Large intestine (tissue), 3 donors: ENCODE data around the gene STX7. TPM values are rescaled to one million over a fixed set of nuclear protein-coding genes. Genes with fewer than 3 reads are reported as not detected.

Experiments
- DNase-seq, 2 donors: peaks; one replicate each; pipeline versions ENCODE4 v3.0.0 to v3.0.0-alpha.2; 2013
- H3K27ac ChIP-seq: one replicate; pipeline ENCODE4 v1.5.1; 2013; ENCODE audit warnings: low read length
- H3K27me3 ChIP-seq: 2 replicates; pipeline ENCODE4 v1.6.1; 2013; ENCODE audit warnings: low read length; ENCODE audit not compliant: control insufficient read depth, insufficient read depth
- H3K36me3 ChIP-seq: 2 replicates; pipeline ENCODE4 v1.6.1; 2013; ENCODE audit warnings: low read length; ENCODE audit not compliant: control insufficient read depth, insufficient read depth
- H3K4me1 ChIP-seq: one replicate; pipeline ENCODE4 v1.6.1; 2013; ENCODE audit warnings: low read length; ENCODE audit not compliant: control insufficient read depth, insufficient read depth
- H3K4me3 ChIP-seq: one replicate; pipeline ENCODE4 v1.5.1; 2013; ENCODE audit warnings: low read length
- H3K9me3 ChIP-seq: one replicate; pipeline ENCODE4 v1.6.1; 2013; ENCODE audit warnings: mild to moderate bottlenecking, low read depth, low read length, moderate library complexity; ENCODE audit not compliant: control insufficient read depth
- WGBS: methylation state at CpG from one replicate; pipeline ENCODE4 v1.1.5; 2013; ENCODE audit warnings: low lambda C conversion rate; ENCODE audit not compliant: insufficient coverage; 5-methylcytosine and 5-hydroxymethylcytosine counted together
- polyA plus RNA-seq: library from polyadenylated mRNA; unstranded; fragments of 120-200 nt; gene quantifications from one replicate; pipeline ENCODE4 v1.2.1, GENCODE V29; 2013

The STX7 gene
- polyA plus RNA-seq, 1 donor = 78.6 TPM

DNA sequence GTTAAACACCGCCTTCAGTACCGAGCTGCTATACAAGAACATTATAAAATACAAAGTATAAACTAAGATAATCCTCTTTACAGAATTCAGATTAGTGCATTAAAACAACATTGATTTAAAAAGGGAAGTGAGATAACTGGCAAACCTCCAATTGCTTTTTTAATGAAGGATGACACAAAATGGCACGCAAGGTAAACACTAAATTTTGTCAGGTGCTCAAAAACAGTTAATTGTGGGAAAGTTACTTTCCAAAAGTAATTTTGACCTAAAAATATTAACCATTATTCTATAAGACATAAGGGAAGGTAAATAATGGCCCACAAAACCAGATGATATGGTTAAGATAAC, 53.3 kb downstream of the STX7 start:
- DNase-seq = no peak
- H3K36me3 ChIP-seq = peaks cover 56% of the 10 kb centered on the region
- no peak overlapping the region for H3K27ac ChIP-seq
- H3K4me3 ChIP-seq = no peak overlapping the region
- WGBS = 100% methylated on average over 3 of the region's 3 CpGs
- no peaks in the 10 kb centered on the region for H3K4me1 ChIP-seq
- no peaks in the 10 kb centered on the region for H3K27me3 ChIP-seq
- no peaks in the 10 kb centered on the region for H3K9me3 ChIP-seq

DNA sequence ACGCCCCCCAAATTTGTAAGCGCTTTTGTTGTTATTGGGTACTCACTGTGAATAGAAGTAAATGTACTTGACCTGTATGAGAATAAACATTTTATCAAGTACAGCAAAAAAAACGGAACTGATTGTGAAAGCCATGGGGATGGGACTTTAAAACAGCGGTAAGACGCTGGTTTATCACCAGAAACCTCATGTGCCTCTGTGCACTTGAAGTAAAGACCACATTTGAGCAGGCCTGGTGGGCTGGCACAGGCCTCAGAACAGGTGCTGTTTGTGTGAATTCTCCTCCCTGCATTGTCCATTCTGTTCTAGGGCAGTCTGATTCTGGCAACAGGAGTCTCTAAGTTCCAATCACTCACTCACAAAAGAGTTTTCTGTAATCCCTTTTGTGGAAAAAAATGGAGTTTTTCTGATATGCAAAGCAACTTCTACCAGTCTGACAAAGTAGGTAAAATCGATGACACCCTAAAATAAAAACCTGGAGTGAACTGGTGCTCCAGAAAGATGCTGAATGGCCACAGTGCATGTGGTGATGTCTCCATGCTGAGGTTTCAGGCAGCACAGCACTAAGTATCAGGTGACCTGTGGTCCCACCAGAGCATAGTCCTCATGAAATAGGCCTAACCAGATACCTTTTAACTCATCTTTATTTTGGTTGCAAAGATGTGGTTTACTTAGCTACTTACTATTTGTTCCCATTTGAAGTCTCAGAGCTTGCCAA, 53.9 kb downstream of the STX7 start:
- Histone ChIP-seq H3K4me3 (no peak overlapping the region), H3K36me3 (peaks cover 52% of the 10 kb centered on the region), H3K27me3 (no peaks in the 10 kb centered on the region), H3K27ac (no peak overlapping the region), H3K9me3 (no peaks in the 10 kb centered on the region), H3K4me1 (no peaks in the 10 kb centered on the region)
- no peak for DNase-seq
- WGBS = 94% methylated on average over 3 of the region's 6 CpGs

- Histone ChIP-seq H3K27ac (no peak overlapping the region), H3K4me3 (no peak overlapping the region), H3K36me3 (peaks cover 34% of the 10 kb centered on the region), H3K4me1 (no peaks in the 10 kb centered on the region), H3K27me3 (no peaks in the 10 kb centered on the region), H3K9me3 (no peaks in the 10 kb centered on the region)
- 100% methylated on average over 1 of the region's 4 CpGs for WGBS
- peak in 1 of 2 donors; percentile 2 for DNase-seq
Observed at GRCh38 chr6:132456700-132457143, 56.2 kb downstream of the STX7 start.

DNA sequence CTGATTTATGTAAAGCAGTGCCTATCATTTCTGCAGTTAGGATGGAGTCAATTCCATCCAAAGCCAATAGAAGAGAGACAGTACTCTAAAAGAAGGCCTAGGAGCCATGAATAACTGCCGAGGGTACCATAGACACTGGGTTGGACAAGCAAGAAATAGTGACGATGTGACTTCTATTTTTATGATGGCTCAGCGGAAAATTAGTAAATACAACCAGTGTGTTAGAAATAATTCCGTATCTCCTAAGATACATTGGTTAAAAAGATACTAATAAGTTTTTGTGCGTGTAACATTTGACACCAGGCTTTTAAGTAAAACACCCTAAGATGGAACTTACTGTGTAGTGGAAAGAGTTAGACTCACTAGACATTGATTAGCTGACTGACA, 66.1 kb downstream of the STX7 start:
- Histone ChIP-seq H3K9me3 (no peaks in the 10 kb centered on the region), H3K27me3 (no peaks in the 10 kb centered on the region)
- no CpG with 5 or more reads among the region's 5 CpGs for WGBS

GRCh38 chr6:132446141-132446854, 66.6 kb downstream of the STX7 start:
- Histone ChIP-seq H3K27ac (no peak overlapping the region), H3K9me3 (no peaks in the 10 kb centered on the region), H3K27me3 (no peaks in the 10 kb centered on the region), H3K4me1 (no peaks in the 10 kb centered on the region), H3K36me3 (peaks cover 2% of the 10 kb centered on the region), H3K4me3 (no peak overlapping the region)
- DNase-seq = no peak
- 80% methylated on average over 1 of the region's 4 CpGs for WGBS

More for the DNA sequence above, 66.1 kb downstream of the STX7 start:
- Histone ChIP-seq H3K4me1 (no peaks in the 10 kb centered on the region), H3K36me3 (peaks cover 2% of the 10 kb centered on the region), H3K4me3 (no peak overlapping the region), H3K27ac (no peak overlapping the region)
- DNase-seq = no peak

DNA sequence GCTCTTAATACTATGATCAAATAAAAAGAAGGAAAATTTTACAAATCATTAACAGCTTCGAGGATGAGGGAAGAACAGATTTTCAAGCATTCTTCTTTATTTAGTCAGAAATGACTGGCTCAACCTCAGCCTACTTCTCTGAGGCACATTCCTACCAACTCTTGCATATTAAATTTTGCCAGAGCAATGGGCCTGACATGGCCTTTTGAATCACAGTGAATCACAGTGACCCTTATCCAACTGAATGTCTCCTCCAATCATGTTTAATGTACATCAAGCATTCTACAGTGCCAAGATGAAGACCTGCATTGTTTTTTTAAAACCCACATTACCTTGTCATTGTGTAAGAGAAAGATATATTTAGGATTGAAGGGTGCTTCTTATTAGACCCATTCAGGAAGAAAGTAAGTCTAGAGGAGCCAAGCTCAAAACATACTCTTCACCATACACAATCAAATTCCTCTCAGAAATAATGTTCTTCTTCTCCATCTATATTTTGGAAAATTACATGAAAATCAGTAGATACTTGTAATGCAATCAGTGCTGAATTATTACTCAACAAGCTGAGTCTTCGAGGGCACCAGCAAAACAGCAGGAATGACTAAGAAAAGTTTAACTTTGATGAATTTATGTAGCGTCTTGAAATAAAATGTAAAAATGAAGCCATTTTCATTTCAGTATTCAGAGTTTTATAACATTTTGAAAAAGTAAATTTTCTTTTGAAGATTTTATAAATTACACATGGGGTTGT, 67.5 kb downstream of the STX7 start:
- WGBS = 100% methylated on average over 1 of the region's 3 CpGs
- no peak overlapping the region for H3K27ac ChIP-seq
- no peaks in the 10 kb centered on the region for H3K9me3 ChIP-seq
- H3K4me3 ChIP-seq = no peak overlapping the region
- H3K36me3 ChIP-seq = peaks cover 2% of the 10 kb centered on the region
- no peaks in the 10 kb centered on the region for H3K4me1 ChIP-seq
- no peaks in the 10 kb centered on the region for H3K27me3 ChIP-seq
- DNase-seq = no peak

DNA sequence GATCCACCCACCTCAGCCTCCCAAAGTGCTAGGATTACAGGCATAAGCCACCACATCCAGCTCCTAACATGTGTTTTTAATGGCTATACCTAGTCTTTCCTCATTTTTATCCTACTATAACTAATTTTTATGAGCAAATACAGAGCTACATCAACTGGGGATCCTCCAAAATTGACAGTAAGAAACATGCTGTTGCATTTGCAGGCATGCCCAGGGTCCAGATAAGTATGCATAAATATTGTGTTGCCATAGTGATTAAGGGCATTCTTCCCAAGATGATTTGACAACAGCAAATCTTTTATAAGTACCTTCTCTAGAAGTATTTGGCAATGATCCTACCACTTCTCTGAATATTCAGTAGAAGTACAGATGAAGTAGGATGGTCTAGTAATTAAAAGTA, 69.7 kb downstream of the STX7 start:
- H3K27ac ChIP-seq = no peak overlapping the region
- H3K4me1 ChIP-seq = no peaks in the 10 kb centered on the region

GRCh38 chr6:132430110-132430509, 82.8 kb downstream of the STX7 start:
- Histone ChIP-seq H3K27me3 (peaks cover 4% of the 10 kb centered on the region), H3K4me1 (no peaks in the 10 kb centered on the region), H3K36me3 (no peaks in the 10 kb centered on the region), H3K4me3 (no peak overlapping the region), H3K27ac (no peak overlapping the region), H3K9me3 (no peaks in the 10 kb centered on the region)
- no peak for DNase-seq
- WGBS = no CpG with 5 or more reads among the region's 2 CpGs

More for the DNA sequence above, 69.7 kb downstream of the STX7 start:
- Histone ChIP-seq H3K27me3 (no peaks in the 10 kb centered on the region), H3K4me3 (no peak overlapping the region), H3K36me3 (no peaks in the 10 kb centered on the region), H3K9me3 (no peaks in the 10 kb centered on the region)
- DNase-seq = no peak

GRCh38 chr6:132425176-132425575, 87.7 kb downstream of the STX7 start:
- Histone ChIP-seq H3K4me3 (no peak overlapping the region), H3K27ac (no peak overlapping the region), H3K9me3 (no peaks in the 10 kb centered on the region), H3K27me3 (peaks cover 4% of the 10 kb centered on the region), H3K36me3 (no peaks in the 10 kb centered on the region), H3K4me1 (no peaks in the 10 kb centered on the region)
- WGBS = no CpG with 5 or more reads among the region's 5 CpGs
- no peak for DNase-seq

- Histone ChIP-seq H3K27ac (no peak overlapping the region), H3K36me3 (no peaks in the 10 kb centered on the region), H3K27me3 (peaks cover 4% of the 10 kb centered on the region), H3K4me3 (no peak overlapping the region), H3K4me1 (no peaks in the 10 kb centered on the region), H3K9me3 (no peaks in the 10 kb centered on the region)
- 80% methylated on average over 1 of the region's 3 CpGs for WGBS
- no peak for DNase-seq
Observed at GRCh38 chr6:132423839-132424238, 89.1 kb downstream of the STX7 start.
